ENCODE data around the gene FBXO31. TPM values are rescaled to one million over a fixed set of nuclear protein-coding genes. Genes with fewer than 3 reads are reported as not detected.
A peak's percentile ranks its signal among the peaks of the same experiment; 100 is the strongest.

The FBXO31 gene
- total and polyA plus RNA-seq, 9 of the 15 experiments (the other 6 are each of a cell fraction or from before 2014, with no cell fraction given) = 0.18 to 33.3 (median 10.9) TPM

- TF ChIP-seq REST (IDR thresholded peaks at IDR 0.05; ENCODE audit: borderline replicate concordance) = no peak; the same call in 1 of the 2 replicates
- peak; percentile 70; the same call in 1 of the 2 replicates for TF ChIP-seq REST (CRISPR knock-in tag; IDR thresholded peaks at IDR 0.05; ENCODE audit: low read depth)
- TF ChIP-seq FOSL1 (tag; conservative IDR thresholded peaks at IDR 0.05) = peak; percentile 42; the same call in 1 of the 2 replicates
- peak; percentile 26; the same call in 1 of the 2 replicates for TF ChIP-seq ZBTB12 (CRISPR knock-in tag; IDR thresholded peaks at IDR 0.05)
- TF ChIP-seq NFIX (CRISPR knock-in tag; IDR thresholded peaks at IDR 0.05; ENCODE audit: low read depth) = no peak
- no peak for TF ChIP-seq EP300 (IDR thresholded peaks at IDR 0.05; ENCODE audit: low read length)
- 0 out of 2 replicates have a peak, but pooled peaks have one; percentile 58 for TF ChIP-seq ZBTB9 (CRISPR knock-in tag; IDR thresholded peaks at IDR 0.05)
- peak; percentile 78 for TF ChIP-seq TBP (optimal IDR thresholded peaks at IDR 0.05; ENCODE audit: low read depth, low read length)
- TF ChIP-seq FOXK1 (CRISPR knock-in tag; IDR thresholded peaks at IDR 0.05; ENCODE audit: borderline replicate concordance) = peak; percentile 89
- peak; percentile 9; the same call in 1 of the 2 replicates for TF ChIP-seq SOX6 (IDR thresholded peaks at IDR 0.05)
- TF ChIP-seq, protein P1, sequence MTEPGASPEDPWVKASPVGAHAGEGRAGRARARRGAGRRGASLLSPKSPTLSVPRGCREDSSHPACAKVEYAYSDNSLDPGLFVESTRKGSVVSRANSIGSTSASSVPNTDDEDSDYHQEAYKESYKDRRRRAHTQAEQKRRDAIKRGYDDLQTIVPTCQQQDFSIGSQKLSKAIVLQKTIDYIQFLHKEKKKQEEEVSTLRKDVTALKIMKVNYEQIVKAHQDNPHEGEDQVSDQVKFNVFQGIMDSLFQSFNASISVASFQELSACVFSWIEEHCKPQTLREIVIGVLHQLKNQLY (CRISPR knock-in tag; conservative IDR thresholded peaks at IDR 0.05) = 0 out of 4 replicates have a peak, but pooled peaks of 1 of the 2 experiments have one; percentile 37
- no peak for TF ChIP-seq HNRNPUL1 (IDR thresholded peaks at IDR 0.05; ENCODE audit: low read length)
- TF ChIP-seq, protein P2, sequence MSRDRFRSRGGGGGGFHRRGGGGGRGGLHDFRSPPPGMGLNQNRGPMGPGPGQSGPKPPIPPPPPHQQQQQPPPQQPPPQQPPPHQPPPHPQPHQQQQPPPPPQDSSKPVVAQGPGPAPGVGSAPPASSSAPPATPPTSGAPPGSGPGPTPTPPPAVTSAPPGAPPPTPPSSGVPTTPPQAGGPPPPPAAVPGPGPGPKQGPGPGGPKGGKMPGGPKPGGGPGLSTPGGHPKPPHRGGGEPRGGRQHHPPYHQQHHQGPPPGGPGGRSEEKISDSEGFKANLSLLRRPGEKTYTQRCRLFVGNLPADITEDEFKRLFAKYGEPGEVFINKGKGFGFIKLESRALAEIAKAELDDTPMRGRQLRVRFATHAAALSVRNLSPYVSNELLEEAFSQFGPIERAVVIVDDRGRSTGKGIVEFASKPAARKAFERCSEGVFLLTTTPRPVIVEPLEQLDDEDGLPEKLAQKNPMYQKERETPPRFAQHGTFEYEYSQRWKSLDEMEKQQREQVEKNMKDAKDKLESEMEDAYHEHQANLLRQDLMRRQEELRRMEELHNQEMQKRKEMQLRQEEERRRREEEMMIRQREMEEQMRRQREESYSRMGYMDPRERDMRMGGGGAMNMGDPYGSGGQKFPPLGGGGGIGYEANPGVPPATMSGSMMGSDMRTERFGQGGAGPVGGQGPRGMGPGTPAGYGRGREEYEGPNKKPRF (IDR thresholded peaks at IDR 0.05; ENCODE audit: low read depth, low read length) = no peak
Observed at GRCh38 chr16:87316923-87317749, 66.4 kb downstream of the FBXO31 start, which contains the start of gene C16orf95 (continued).

Data from K562 (cell line).